HEK293 (cell line): Measurements from ENCODE around the gene ETNPPL.

Experiments
- CTCF ChIP-seq: fragments of 450-650 bp; formaldehyde crosslinking; IDR thresholded peaks from 2 replicates; pipeline ENCODE4 v1.5.1; 2016; ENCODE audit warnings: missing biosample characterization, missing genetic modification characterization
- YY1 ChIP-seq: fragments of 450-650 bp; formaldehyde crosslinking; IDR thresholded peaks from 2 replicates; pipeline ENCODE4 v1.5.1; 2018; ENCODE audit warnings: missing biosample characterization, missing genetic modification characterization
- ZBTB26 ChIP-seq: fragments of 450-650 bp; formaldehyde crosslinking; optimal IDR thresholded peaks from 2 replicates; pipeline ENCODE3; 2016; ENCODE audit warnings: missing biosample characterization, mild to moderate bottlenecking, missing genetic modification characterization
- ZEB2 ChIP-seq: fragments of 450-650 bp; formaldehyde crosslinking; IDR thresholded peaks from 2 replicates; pipeline ENCODE4 v1.5.1; 2016; ENCODE audit warnings: missing biosample characterization, missing genetic modification characterization
- ZNF132 ChIP-seq: fragments of 450-650 bp; formaldehyde crosslinking; IDR thresholded peaks from 2 replicates; pipeline ENCODE4 v1.5.1; 2017; ENCODE audit warnings: missing biosample characterization, missing genetic modification characterization, borderline replicate concordance
- ZNF184 ChIP-seq: fragments of 450-650 bp; IDR thresholded peaks from 2 replicates; pipeline ENCODE4 v1.5.1; 2018; ENCODE audit warnings: missing biosample characterization, mild to moderate bottlenecking, missing genetic modification characterization
- ZNF274 ChIP-seq, 2 experiments: fragments of 200-500 bp in 1 of 2; fragments of 450-650 bp in 1 of 2; sonication (Bioruptor generic) in 1 of 2; formaldehyde crosslinking in 1 of 2; IDR thresholded peaks; 2 replicates each; pipeline versions ENCODE4 v1.5.1 to v1.6.1; 2014 to 2016; ENCODE audit warnings: borderline replicate concordance in 1 of 2, inconsistent platforms in 1 of 2, low read length in 1 of 2, missing biosample characterization in 1 of 2, missing genetic modification characterization in 1 of 2
- ZNF311 ChIP-seq: fragments of 450-650 bp; formaldehyde crosslinking; IDR thresholded peaks from 2 replicates; pipeline ENCODE4 v1.5.1; 2017; ENCODE audit warnings: missing biosample characterization, missing genetic modification characterization, borderline replicate concordance
- ZNF785 ChIP-seq: fragments of 450-650 bp; formaldehyde crosslinking; IDR thresholded peaks from 2 replicates; pipeline ENCODE4 v1.5.1; 2016; ENCODE audit warnings: missing biosample characterization, missing genetic modification characterization

GRCh38 chr4:108709722-108710121, 53.1 kb downstream of the ETNPPL start:
- no peak for TF ChIP-seq ZBTB26 (tag by site-specific recombination)
- TF ChIP-seq CTCF (tag by site-specific recombination), result no peak
- no peak for TF ChIP-seq ZNF132
- TF ChIP-seq YY1 (tag by site-specific recombination), result no peak
- no peak for TF ChIP-seq ZNF184 (tag by site-specific recombination)
- TF ChIP-seq ZNF274 (IDR thresholded peaks at IDR 0.05; ENCODE audit: low read length), result no peak
- TF ChIP-seq ZNF274 (tag by site-specific recombination; IDR thresholded peaks at IDR 0.05; ENCODE audit: borderline replicate concordance), result no peak
- no peak for TF ChIP-seq ZNF311 (tag by site-specific recombination)
- no peak for TF ChIP-seq ZEB2 (tag by site-specific recombination)
- no peak for TF ChIP-seq ZNF785 (tag by site-specific recombination)
